GM23338 (cell line): ENCODE data around the gene BOK. TPM values are rescaled to one million over a fixed set of nuclear protein-coding genes. Genes with fewer than 3 reads are reported as not detected.

Source experiments
- ATAC-seq: fragments of 200-7000 bp; cut with Tn5 transposase; 3 replicates; pipeline ENCODE4 v1.9.1; 2020
- DNase-seq: peaks from one replicate; pipeline ENCODE4 v3.0.0-alpha.2; 2015; ENCODE audit warnings: low spot score
- H2AFZ ChIP-seq: fragments of 200-600 bp; sonication (generic); 2 replicates; pipeline ENCODE4 v1.8.0; 2016; ENCODE audit warnings: antibody characterized with exemption, mild to moderate bottlenecking, moderate library complexity
- H3F3A ChIP-seq: fragments of 200-600 bp; sonication (generic); replicated peaks from 2 replicates; pipeline ENCODE4 v1.8.0; 2017; ENCODE audit warnings: antibody characterized with exemption, mixed run types, low read depth
- H3K27ac ChIP-seq: fragments of 200-600 bp; sonication (generic); 2 replicates; pipeline ENCODE4 v1.6.1; 2016; ENCODE audit warnings: low read depth
- H3K27me3 ChIP-seq: fragments of 200-600 bp; sonication (generic); 2 replicates; pipeline ENCODE4 v1.8.0; 2016; ENCODE audit warnings: mild to moderate bottlenecking, mixed run types, moderate library complexity; ENCODE audit not compliant: insufficient read depth
- H3K36me3 ChIP-seq: fragments of 200-600 bp; sonication (generic); 2 replicates; pipeline ENCODE4 v1.8.0; 2016; ENCODE audit warnings: mild to moderate bottlenecking; ENCODE audit not compliant: insufficient read depth
- H3K4me1 ChIP-seq: fragments of 200-600 bp; sonication (generic); 2 replicates; pipeline ENCODE4 v1.8.0; 2016; ENCODE audit warnings: mild to moderate bottlenecking, moderate library complexity; ENCODE audit not compliant: insufficient read depth
- H3K4me2 ChIP-seq: fragments of 200-600 bp; sonication (generic); 2 replicates; pipeline ENCODE4 v1.7.1; 2017; ENCODE audit warnings: mixed run types
- H3K4me3 ChIP-seq: fragments of 200-600 bp; sonication (generic); 2 replicates; pipeline ENCODE4 v1.6.1; 2016; ENCODE audit warnings: mixed run types
- H3K79me2 ChIP-seq: fragments of 200-600 bp; sonication (generic); replicated peaks from 2 replicates; pipeline ENCODE4 v1.8.0; 2017; ENCODE audit warnings: mild to moderate bottlenecking; ENCODE audit not compliant: insufficient read depth
- H3K9me2 ChIP-seq: fragments of 200-600 bp; sonication (generic); 2 replicates; pipeline ENCODE4 v1.8.0; 2017; ENCODE audit not compliant: insufficient read depth
- H4K20me1 ChIP-seq: fragments of 200-600 bp; sonication (generic); replicated peaks from 2 replicates; pipeline ENCODE4 v1.8.0; 2017; ENCODE audit warnings: mild to moderate bottlenecking; ENCODE audit not compliant: insufficient read depth
- H3K27ac Mint-ChIP-seq: 2 replicates; pipeline ENCODE4 v1.8.0; 2020; ENCODE audit warnings: inconsistent platforms, mild to moderate bottlenecking, moderate library complexity, mixed read lengths
- H3K27me3 Mint-ChIP-seq: 3 replicates; pipeline ENCODE4 v1.8.0; 2022; ENCODE audit warnings: low read depth, mild to moderate bottlenecking, moderate library complexity, mixed read lengths, inconsistent platforms; ENCODE audit not compliant: insufficient read depth, poor library complexity
- H3K36me3 Mint-ChIP-seq: 3 replicates; pipeline ENCODE4 v1.8.0; 2021; ENCODE audit warnings: low read depth, mild to moderate bottlenecking, inconsistent platforms, moderate library complexity, mixed read lengths
- H3K4me1 Mint-ChIP-seq: 3 replicates; pipeline ENCODE4 v1.8.0; 2020; ENCODE audit warnings: mild to moderate bottlenecking, inconsistent platforms, mixed read lengths
- H3K4me3 Mint-ChIP-seq: 3 replicates; pipeline ENCODE4 v1.8.0; 2021; ENCODE audit warnings: moderate library complexity, mild to moderate bottlenecking, inconsistent platforms, mixed read lengths
- H3K9me3 Mint-ChIP-seq: 3 replicates; pipeline ENCODE4 v1.8.0; 2020; ENCODE audit warnings: moderate library complexity, mild to moderate bottlenecking, inconsistent platforms, mixed read lengths
- EZH2 ChIP-seq: fragments of 200-600 bp; sonication (generic); IDR thresholded peaks from one replicate; pipeline ENCODE4 v1.8.0; 2017; ENCODE audit warnings: antibody characterized with exemption, mild to moderate bottlenecking, low read depth; ENCODE audit not compliant: unreplicated experiment
- STAT1 ChIP-seq: IDR thresholded peaks from one replicate; pipeline ENCODE4 v1.6.1; 2016; ENCODE audit warnings: antibody characterized with exemption; ENCODE audit not compliant: unreplicated experiment
- ZNF331 ChIP-seq: fragments of 250-450 bp; sonication (Bioruptor Pico); IDR thresholded peaks from 2 replicates; pipeline ENCODE4 v1.5.0; 2020; ENCODE audit warnings: low read depth, mild to moderate bottlenecking, moderate library complexity
- ZNF462 ChIP-seq: fragments of 250-450 bp; sonication (Bioruptor Pico); IDR thresholded peaks from 2 replicates; pipeline ENCODE4 v1.5.0; 2020; ENCODE audit warnings: mild to moderate bottlenecking, moderate library complexity
- polyA plus RNA-seq: library from polyadenylated mRNA; unstranded; fragments of >200 nt; fragmentation: Nextera tagmentation; extraction: Ambion mirVana; gene quantifications from 2 replicates; pipeline ENCODE4 v1.2.1, GENCODE V29; 2016
- total RNA-seq: library from RNA; depleted of rRNA; stranded (reverse); fragments of >200 nt; shearing (Covaris generic); gene quantifications from 2 replicates; pipeline ENCODE4 v1.2.3, GENCODE V29; 2014
- TF ChIP-seq, protein P1 (sequence below), 2 experiments: fragments of 200-600 bp in 1 of 2; sonication (generic) in 1 of 2; conservative IDR thresholded peaks; 2 replicates each; pipeline versions ENCODE4 v1.5.1 to v1.6.1; 2016 to 2017; ENCODE audit warnings: antibody characterized with exemption in 2 of 2, low read depth in 2 of 2, mild to moderate bottlenecking in 2 of 2, moderate library complexity in 1 of 2

BOK gene
- total and polyA plus RNA-seq, 2 experiments from 2014 or later: 13.5 to 36.7 TPM

- TF ChIP-seq, protein P1, sequence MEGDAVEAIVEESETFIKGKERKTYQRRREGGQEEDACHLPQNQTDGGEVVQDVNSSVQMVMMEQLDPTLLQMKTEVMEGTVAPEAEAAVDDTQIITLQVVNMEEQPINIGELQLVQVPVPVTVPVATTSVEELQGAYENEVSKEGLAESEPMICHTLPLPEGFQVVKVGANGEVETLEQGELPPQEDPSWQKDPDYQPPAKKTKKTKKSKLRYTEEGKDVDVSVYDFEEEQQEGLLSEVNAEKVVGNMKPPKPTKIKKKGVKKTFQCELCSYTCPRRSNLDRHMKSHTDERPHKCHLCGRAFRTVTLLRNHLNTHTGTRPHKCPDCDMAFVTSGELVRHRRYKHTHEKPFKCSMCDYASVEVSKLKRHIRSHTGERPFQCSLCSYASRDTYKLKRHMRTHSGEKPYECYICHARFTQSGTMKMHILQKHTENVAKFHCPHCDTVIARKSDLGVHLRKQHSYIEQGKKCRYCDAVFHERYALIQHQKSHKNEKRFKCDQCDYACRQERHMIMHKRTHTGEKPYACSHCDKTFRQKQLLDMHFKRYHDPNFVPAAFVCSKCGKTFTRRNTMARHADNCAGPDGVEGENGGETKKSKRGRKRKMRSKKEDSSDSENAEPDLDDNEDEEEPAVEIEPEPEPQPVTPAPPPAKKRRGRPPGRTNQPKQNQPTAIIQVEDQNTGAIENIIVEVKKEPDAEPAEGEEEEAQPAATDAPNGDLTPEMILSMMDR (conservative IDR thresholded peaks at IDR 0.05; ENCODE audit: low read depth in 2 of 2): no peak
- no peak for TF ChIP-seq STAT1
- no peak for TF ChIP-seq ZNF462
- TF ChIP-seq EZH2: no peak
Observed at GRCh38 chr2:241574911-241575623, 16.5 kb downstream of the BOK start (continued).

DNA sequence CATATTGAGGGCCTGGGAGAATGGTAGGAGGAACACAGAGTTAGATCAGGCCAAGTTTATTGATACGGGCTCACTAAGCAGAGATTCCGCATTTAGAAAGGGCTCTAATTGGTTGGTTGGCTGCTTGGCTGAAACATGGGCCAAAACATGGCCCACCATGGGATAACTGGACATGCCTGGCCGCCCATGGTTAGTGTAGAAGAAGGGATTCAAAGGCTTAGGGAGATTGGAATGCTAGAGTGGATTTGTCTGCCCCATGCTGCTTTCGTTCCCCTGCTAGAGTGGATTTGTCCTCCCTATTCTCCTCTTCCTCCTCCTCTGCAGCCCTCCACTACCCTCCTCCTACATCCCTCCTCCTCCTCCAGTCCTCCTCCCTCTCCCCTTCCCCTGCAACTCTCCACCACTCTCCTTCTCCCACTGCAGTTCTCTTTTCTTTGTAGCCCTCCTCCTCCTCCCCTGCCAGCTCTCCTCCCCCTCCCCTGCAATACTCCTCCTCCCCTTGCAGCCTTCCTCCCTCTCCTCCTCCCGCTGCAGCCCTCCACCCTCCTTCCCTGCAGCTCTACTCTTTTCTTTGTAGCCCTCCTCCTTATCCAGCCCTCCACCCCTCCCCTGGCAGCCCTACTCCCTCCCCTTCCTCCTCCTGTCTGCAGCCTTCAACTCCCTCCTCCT is 17.2 kb downstream of the BOK start:
- Histone ChIP-seq H3K79me2 (no peaks in the 10 kb centered on the region), H3K27ac (no peak overlapping the region), H3K36me3 (no peaks in the 10 kb centered on the region), H2AFZ (no peak overlapping the region), H3K9me2 (no peaks in the 10 kb centered on the region), H3F3A (no peaks in the 10 kb centered on the region), H3K4me3 (no peak overlapping the region), H4K20me1 (no peaks in the 10 kb centered on the region; the same call in 1 of the 2 replicates), H3K27me3 (no peaks in the 10 kb centered on the region), H3K4me2 (no peak overlapping the region), H3K4me1 (no peaks in the 10 kb centered on the region)
- peaks cover 10% of the 10 kb centered on the region for H3K27me3 Mint-ChIP-seq
- H3K9me3 Mint-ChIP-seq: peaks cover 4% of the 10 kb centered on the region; the same call in 2 of the 3 replicates
- H3K4me3 Mint-ChIP-seq: no peak overlapping the region
- ATAC-seq: peak; percentile 13; the same call in 2 of the 3 replicates
- H3K4me1 Mint-ChIP-seq: peaks cover 3% of the 10 kb centered on the region
- H3K36me3 Mint-ChIP-seq: peaks cover 31% of the 10 kb centered on the region
- no peak for DNase-seq
- no peak overlapping the region for H3K27ac Mint-ChIP-seq
- no peak for TF ChIP-seq EZH2
- no peak for TF ChIP-seq ZNF462
- TF ChIP-seq ZNF331: no peak
